ENCODE measurements around the gene PLIN3. TPM values are rescaled to one million over a fixed set of nuclear protein-coding genes. Genes with fewer than 3 reads are reported as not detected.
"Not testable (repeated sequence)": the region's sequence is repeated elsewhere in the genome, so short reads cannot be mapped to it uniquely, and the experiment has no call there.

Gene PLIN3
- total RNA-seq, 4 donors from 2014 or later, result 18.5 to 66.3 (median 34.7) TPM

DNA sequence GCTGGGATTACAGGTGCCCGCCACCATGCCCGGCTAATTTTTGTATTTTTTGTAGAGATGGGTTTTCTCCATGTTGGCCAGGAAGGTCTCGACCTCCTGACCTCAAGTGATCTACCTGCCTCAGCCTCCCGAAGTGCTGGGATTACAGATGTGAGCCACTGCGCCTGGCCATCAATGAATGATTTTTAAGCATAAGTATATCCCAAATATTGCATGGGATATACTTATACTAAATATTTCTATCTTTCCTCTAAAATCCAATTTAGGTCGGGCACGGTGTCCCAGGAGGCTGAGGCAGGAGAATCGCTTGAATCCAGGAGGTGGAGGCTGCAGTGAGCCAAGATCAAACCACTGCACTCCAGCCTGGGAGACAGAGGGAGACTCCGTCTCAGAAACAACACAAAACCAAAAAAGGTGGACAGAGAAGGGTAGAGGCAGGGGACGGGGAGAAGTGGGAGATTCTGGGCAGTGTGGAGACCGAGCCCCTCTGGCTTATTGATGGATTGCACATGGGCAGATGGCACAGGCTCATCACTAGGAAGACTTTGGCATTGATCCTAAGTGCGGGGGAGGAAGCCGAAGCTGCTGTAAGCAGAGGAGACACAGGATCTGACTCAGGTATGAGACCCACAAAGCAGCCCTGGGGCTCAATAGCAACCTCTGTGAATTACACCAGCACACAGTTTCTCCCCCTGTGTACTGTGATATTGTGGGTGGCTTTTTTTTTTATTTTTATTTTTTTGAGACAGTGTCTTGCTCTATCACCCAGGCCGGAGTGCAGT lies 21.8 kb upstream of the PLIN3 start:
- Histone ChIP-seq H3K27ac (no peak overlapping the region), H3K4me3 (no peak overlapping the region), H3K36me3 (no peaks in the 10 kb centered on the region), H3K4me1 (no peaks in the 10 kb centered on the region), H3K9me3 (no peaks in the 10 kb centered on the region), H3K27me3 (peaks cover 14% of the 10 kb centered on the region)
- no peak for TF ChIP-seq POLR2AphosphoS5 (IDR thresholded peaks at IDR 0.05)
- TF ChIP-seq, protein P1, sequence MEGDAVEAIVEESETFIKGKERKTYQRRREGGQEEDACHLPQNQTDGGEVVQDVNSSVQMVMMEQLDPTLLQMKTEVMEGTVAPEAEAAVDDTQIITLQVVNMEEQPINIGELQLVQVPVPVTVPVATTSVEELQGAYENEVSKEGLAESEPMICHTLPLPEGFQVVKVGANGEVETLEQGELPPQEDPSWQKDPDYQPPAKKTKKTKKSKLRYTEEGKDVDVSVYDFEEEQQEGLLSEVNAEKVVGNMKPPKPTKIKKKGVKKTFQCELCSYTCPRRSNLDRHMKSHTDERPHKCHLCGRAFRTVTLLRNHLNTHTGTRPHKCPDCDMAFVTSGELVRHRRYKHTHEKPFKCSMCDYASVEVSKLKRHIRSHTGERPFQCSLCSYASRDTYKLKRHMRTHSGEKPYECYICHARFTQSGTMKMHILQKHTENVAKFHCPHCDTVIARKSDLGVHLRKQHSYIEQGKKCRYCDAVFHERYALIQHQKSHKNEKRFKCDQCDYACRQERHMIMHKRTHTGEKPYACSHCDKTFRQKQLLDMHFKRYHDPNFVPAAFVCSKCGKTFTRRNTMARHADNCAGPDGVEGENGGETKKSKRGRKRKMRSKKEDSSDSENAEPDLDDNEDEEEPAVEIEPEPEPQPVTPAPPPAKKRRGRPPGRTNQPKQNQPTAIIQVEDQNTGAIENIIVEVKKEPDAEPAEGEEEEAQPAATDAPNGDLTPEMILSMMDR (IDR thresholded peaks at IDR 0.05), result no peak
- no peak for TF ChIP-seq EP300 (IDR thresholded peaks at IDR 0.05)
- TF ChIP-seq POLR2A (IDR thresholded peaks at IDR 0.05), result no peak
- ATAC-seq, result no peak
- 81 to 84% methylated on average over 4 to 12 of the region's 14 CpGs for WGBS, 2 donors (ENCODE audit: low coverage in 1 of 2)

DNA sequence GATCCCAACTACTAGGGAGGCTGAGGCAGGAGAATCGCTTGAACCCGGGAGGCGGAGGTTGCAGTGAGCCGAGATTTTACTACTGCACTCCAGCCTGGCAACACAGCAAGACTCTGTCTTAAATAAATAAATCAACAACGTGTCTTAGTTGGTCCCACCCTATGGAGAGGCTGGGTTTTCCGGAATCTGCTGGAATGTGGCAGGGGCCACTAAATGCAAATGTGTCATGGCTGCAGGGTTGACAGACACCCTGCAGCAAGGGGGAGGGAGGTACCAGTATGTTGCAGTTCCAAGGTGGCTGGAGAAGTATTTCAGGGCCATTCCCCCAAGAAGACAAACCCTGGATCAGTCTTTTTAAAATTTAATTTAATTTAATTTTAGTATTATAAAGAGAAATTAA lies 20.3 kb upstream of the PLIN3 start:
- H3K36me3 ChIP-seq, H3K4me1 ChIP-seq, H3K27ac ChIP-seq, H3K4me3 ChIP-seq, H3K9me3 ChIP-seq, ATAC-seq: not testable (repeated sequence)
- peaks cover 14% of the 10 kb centered on the region for H3K27me3 ChIP-seq
- WGBS, 2 donors (ENCODE audit: low coverage in 1 of 2), result no CpG with 5 or more reads among the region's 6 CpGs

DNA sequence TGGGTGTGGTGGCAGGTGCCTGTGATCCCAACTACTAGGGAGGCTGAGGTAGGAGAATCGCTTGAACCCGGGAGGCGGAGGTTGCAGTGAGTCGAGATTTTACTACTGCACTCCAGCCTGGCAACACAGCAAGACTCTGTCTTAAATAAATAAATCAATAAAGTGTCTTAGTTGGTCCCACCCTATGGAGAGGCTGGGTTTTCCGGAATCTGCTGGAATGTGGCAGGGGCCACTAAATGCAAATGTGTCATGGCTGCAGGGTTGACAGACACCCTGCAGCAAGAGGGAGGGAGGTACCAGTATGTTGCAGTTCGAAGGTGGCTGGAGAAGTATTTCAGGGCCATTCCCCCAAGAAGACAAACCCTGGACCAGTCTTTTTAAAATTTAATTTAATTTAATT lies 17.5 kb upstream of the PLIN3 start:
- not testable (repeated sequence) for H3K4me3 ChIP-seq, ATAC-seq, H3K27ac ChIP-seq, H3K27me3 ChIP-seq, H3K9me3 ChIP-seq, H3K36me3 ChIP-seq, H3K4me1 ChIP-seq
- WGBS, 2 donors (ENCODE audit: low coverage in 1 of 2), result no CpG with 5 or more reads among the region's 6 CpGs

DNA sequence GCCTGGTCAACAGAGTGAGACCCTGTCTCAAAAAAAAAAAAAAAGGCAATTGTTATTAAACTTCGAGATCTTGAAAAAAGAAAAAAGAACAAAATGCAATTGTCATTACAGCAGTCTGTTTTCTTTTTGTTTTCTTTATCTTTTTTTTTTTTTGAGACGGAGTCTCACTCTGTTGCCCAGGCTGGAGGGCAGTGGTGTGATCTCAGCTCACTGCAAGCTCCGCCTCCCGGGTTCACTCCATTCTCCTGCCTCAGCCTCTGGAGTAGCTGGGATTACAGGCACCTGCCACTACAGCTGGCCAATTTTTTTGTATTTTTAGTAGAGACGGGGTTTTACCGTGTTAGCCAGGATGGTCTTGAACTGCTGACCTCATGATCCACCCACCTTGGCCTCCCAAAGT lies 15.4 kb upstream of the PLIN3 start:
- H3K4me3 ChIP-seq, H3K27me3 ChIP-seq, H3K36me3 ChIP-seq, ATAC-seq, H3K27ac ChIP-seq, H3K9me3 ChIP-seq: not testable (repeated sequence)
- peaks cover 0 to 17% (median 0%) of the 10 kb centered on the region in 3 donors for H3K4me1 ChIP-seq
- WGBS, 2 donors (ENCODE audit: low coverage in 1 of 2), result 67 to 95% methylated on average over 3 to 6 of the region's 6 CpGs

GRCh38 chr19:4879041-4879440 lies 11.6 kb upstream of the PLIN3 start:
- Histone ChIP-seq H3K27ac (peak overlapping the region in 2 of 4 donors; percentile 57 to 73), H3K9me3 (no peaks in the 10 kb centered on the region), H3K27me3 (no peaks in the 10 kb centered on the region), H3K4me3 (no peak overlapping the region), H3K36me3 (no peaks in the 10 kb centered on the region), H3K4me1 (peaks cover 0 to 22% (median 0%) of the 10 kb centered on the region in 3 donors)
- 77 to 87% methylated on average over 5 to 6 of the region's 11 CpGs for WGBS, 2 donors (ENCODE audit: low coverage in 1 of 2)
- TF ChIP-seq POLR2A (IDR thresholded peaks at IDR 0.05) (no peak), EP300 (IDR thresholded peaks at IDR 0.05) (no peak), POLR2AphosphoS5 (IDR thresholded peaks at IDR 0.05) (no peak)
- TF ChIP-seq, protein P1 (IDR thresholded peaks at IDR 0.05), result no peak
- no peak for ATAC-seq

GRCh38 chr19:4878491-4878968 lies 11.1 kb upstream of the PLIN3 start:
- Histone ChIP-seq H3K4me3 (peak overlapping the region in 1 of 2 donors; percentile 18), H3K36me3 (no peaks in the 10 kb centered on the region), H3K27me3 (no peaks in the 10 kb centered on the region), H3K27ac (peak overlapping the region in 3 of 4 donors; percentile 57 to 73 (median 57)), H3K9me3 (no peaks in the 10 kb centered on the region), H3K4me1 (peaks cover 0 to 22% (median 0%) of the 10 kb centered on the region in 3 donors)
- TF ChIP-seq, protein P1 (IDR thresholded peaks at IDR 0.05), result no peak
- TF ChIP-seq POLR2A (IDR thresholded peaks at IDR 0.05) (no peak), EP300 (IDR thresholded peaks at IDR 0.05) (no peak), POLR2AphosphoS5 (IDR thresholded peaks at IDR 0.05) (no peak)
- no peak for ATAC-seq
- WGBS, 2 donors (ENCODE audit: low coverage in 1 of 2), result 25% methylated on average over 4 of the region's 23 CpGs; no CpG with 5 or more reads in 1 of the 2 donors

Measured in gastroesophageal sphincter (tissue), 4 donors.